ENCODE data around the gene ECE1. TPM values are rescaled to one million over a fixed set of nuclear protein-coding genes. Genes with fewer than 3 reads are reported as not detected.
A peak's percentile ranks its signal among the peaks of the same experiment; 100 is the strongest.

ECE1 gene
- total RNA-seq, 1 donor from 2014 or later = 336 TPM

GRCh38 chr1:21318714-21319159 is 28.5 kb upstream of the ECE1 start:
- H3K4me3 ChIP-seq = peak overlapping the region in 1 of 2 donors; percentile 3
- peaks cover 47 to 91% of the 10 kb centered on the region in 2 donors for H3K4me1 ChIP-seq
- H3K36me3 ChIP-seq = no peaks in the 10 kb centered on the region
- H3K27me3 ChIP-seq = no peaks in the 10 kb centered on the region
- no peak for TF ChIP-seq CTCF (IDR thresholded peaks at IDR 0.05)
- DNase-seq (ENCODE audit: low spot score in 2 of 2) = peak in 1 of 2 donors; percentile 97
- no peaks in the 10 kb centered on the region for H3K9me3 ChIP-seq
- intact Hi-C loops (cut with DNase I) = no loop called here
- peak overlapping the region; percentile 94 to 97 for H3K27ac ChIP-seq

GRCh38 chr1:21318057-21318713 is 27.9 kb upstream of the ECE1 start:
- TF ChIP-seq CTCF (IDR thresholded peaks at IDR 0.05) = no peak
- H3K4me3 ChIP-seq = peak overlapping the region in 1 of 2 donors; percentile 12
- no peaks in the 10 kb centered on the region for H3K27me3 ChIP-seq
- peak overlapping the region; percentile 94 to 97 for H3K27ac ChIP-seq
- intact Hi-C loops (cut with DNase I) = no loop called here
- H3K36me3 ChIP-seq = no peaks in the 10 kb centered on the region
- no peaks in the 10 kb centered on the region for H3K9me3 ChIP-seq
- DNase-seq (ENCODE audit: low spot score in 2 of 2) = no peak
- H3K4me1 ChIP-seq = peaks cover 47 to 91% of the 10 kb centered on the region in 2 donors

GRCh38 chr1:21317690-21318043 is 27.4 kb upstream of the ECE1 start:
- no peak for TF ChIP-seq CTCF (IDR thresholded peaks at IDR 0.05)
- DNase-seq (ENCODE audit: low spot score in 2 of 2) = no peak
- intact Hi-C loops (cut with DNase I) = no loop called here

GRCh38 chr1:21317035-21317689 is 26.9 kb upstream of the ECE1 start:
- no peaks in the 10 kb centered on the region for H3K9me3 ChIP-seq
- no peaks in the 10 kb centered on the region for H3K36me3 ChIP-seq
- H3K4me3 ChIP-seq = peak overlapping the region in 1 of 2 donors; percentile 12
- H3K4me1 ChIP-seq = peaks cover 41 to 91% of the 10 kb centered on the region in 2 donors
- peak overlapping the region; percentile 94 to 97 for H3K27ac ChIP-seq
- H3K27me3 ChIP-seq = no peaks in the 10 kb centered on the region
- TF ChIP-seq CTCF (IDR thresholded peaks at IDR 0.05) = no peak
- peak; percentile 85 to 97 for DNase-seq (ENCODE audit: low spot score in 2 of 2)
- intact Hi-C loops (cut with DNase I) = no loop called here

More at GRCh38 chr1:21317690-21318043, 27.4 kb upstream of the ECE1 start:
- no peaks in the 10 kb centered on the region for H3K36me3 ChIP-seq
- H3K27me3 ChIP-seq = no peaks in the 10 kb centered on the region
- no peaks in the 10 kb centered on the region for H3K9me3 ChIP-seq
- peaks cover 46 to 91% of the 10 kb centered on the region in 2 donors for H3K4me1 ChIP-seq
- peak overlapping the region in 1 of 2 donors; percentile 12 for H3K4me3 ChIP-seq
- peak overlapping the region; percentile 94 to 97 for H3K27ac ChIP-seq

- intact Hi-C loops (cut with DNase I) = no loop called here
- Histone ChIP-seq H3K9me3 (no peaks in the 10 kb centered on the region), H3K27ac (peak overlapping the region; percentile 94 to 97), H3K4me1 (peaks cover 27 to 82% of the 10 kb centered on the region in 2 donors), H3K36me3 (no peaks in the 10 kb centered on the region), H3K4me3 (no peak overlapping the region), H3K27me3 (no peaks in the 10 kb centered on the region)
- DNase-seq (ENCODE audit: low spot score in 2 of 2) = no peak
- TF ChIP-seq CTCF (IDR thresholded peaks at IDR 0.05) = no peak
Observed at GRCh38 chr1:21314743-21315396, 24.6 kb upstream of the ECE1 start.
